GM18526 (cell line): Measurements from ENCODE around the gene SKA2.

Source experiments
- POLR2A ChIP-seq: IDR thresholded peaks from 3 replicates; pipeline ENCODE4 v1.6.1; 2011; ENCODE audit not compliant: insufficient read length; ENCODE audit errors: extremely low read depth

SKA2 gene

DNA sequence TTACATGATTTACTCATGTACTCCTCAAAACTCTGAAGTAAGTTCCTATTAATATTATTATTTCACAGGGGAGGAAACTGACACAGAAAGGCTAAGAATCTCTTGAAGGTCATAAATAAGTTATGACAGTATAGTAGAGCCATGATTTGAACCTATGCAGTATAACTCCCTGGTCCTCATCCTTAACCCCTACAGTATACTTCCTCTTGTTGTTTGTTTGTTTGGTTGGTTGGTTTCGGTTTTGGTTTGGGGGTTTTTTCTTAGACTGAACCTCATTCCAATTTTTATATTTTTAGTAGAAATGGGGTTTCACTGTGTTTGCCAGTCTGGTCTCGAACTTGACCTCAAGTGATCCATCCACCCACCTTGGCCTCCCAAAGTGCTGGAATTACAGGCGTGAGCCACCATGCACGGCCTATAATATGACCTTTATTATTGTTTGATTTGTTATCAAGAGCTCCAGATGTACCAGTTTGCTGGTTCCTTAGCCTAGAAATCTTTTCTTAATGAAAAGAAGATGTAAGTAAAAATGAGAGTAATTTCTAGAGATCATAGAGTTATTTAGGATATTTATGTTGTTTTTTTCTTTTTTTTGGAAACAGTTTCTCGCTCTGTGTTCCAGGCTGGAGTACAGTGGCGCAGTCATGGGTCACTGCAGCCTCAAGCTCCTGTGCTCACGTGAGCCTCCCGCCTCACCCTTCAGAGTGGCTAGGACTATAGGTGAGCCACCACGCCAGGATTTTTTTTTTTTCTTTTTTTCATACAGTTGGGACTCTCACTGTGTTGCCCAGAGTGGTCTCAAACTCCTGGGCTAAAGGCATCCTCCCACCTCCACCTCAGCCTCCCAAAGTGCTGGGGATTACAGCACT is 5.4 kb upstream of the SKA2 start:
- TF ChIP-seq POLR2A: no peak

DNA sequence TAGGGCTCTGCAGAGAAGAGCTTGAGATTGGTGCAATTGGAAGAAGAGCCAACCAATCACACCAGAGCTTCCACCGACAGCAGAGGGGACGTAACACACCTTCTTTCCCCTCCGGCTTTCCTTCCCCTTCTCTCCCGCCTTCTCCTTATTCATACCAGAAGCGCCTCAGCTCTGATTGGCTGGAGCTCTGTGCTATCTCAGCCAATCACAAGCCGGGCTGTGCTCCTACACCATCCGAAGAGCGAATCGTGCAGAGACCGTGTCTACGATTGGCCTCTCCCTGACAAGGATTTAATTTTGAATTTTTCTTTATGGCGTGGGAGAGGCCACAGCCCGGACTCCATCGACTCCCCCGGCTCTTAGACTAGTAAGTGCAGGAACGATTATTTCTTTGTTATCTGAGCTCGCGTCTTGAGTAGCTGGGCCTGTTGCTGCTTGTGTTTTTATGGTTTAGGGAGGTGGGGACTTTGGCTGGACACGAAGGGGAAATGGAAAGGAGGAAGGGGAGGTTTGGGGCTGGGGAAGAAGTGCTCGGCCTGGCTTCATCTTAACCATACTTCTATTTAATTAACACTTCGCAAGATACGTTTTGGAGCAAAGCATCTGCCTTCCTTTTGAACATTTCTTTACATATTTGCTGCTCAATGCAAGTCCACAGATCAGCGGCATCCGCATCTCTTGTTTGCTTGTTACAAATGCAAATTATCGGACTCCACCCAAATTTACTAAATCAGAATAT is 622 bp upstream of the SKA2 start, which contains the start of gene PRR11:
PRR11 (plus strand) TSS at position 308 of the 739 bp plus-strand sequence. CDS start 14,007 bp downstream, outside the sequence.
- TF ChIP-seq POLR2A: no peak

DNA sequence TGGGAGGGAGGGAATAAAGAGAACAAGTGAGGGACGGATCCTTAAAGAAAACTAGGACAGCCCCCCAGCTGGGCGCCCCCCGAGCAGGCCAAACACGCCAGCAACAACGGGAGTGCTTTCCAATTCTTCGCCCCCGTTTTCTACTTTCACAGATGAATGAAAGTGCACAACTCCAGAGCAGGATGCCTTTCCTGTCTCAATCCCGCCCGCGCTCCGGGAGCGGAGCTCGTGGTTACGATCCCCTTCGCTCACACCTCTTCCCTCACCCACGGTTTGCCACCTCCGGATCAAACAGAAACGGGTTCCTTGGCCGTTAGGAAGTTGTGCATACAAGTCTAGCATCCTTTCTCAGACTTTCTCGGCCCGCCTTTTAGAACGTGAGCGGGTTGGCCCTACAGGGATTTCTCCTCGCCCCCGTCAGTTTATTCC is 680 bp downstream of the SKA2 start:
- peak; percentile 7 for TF ChIP-seq POLR2A

DNA sequence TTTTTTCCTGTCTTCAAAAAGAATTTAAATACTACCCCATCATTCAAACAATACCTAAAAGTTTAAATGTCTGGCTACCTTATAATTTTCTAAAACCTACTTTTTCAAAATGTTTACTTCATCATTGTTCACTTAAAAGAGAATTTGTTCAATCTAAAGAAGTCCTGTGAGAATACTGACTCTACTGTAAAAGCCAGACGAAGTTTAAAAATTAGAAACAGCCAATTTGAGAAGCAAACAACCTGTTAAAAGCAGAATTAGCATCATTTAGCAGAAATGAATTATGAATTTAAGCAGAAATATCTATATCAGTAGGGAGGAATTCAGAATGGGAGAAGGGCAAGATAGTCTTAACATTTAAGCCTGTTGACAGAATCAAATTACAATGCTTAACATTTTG is 2.1 kb downstream of the SKA2 start:
- no peak for TF ChIP-seq POLR2A

DNA sequence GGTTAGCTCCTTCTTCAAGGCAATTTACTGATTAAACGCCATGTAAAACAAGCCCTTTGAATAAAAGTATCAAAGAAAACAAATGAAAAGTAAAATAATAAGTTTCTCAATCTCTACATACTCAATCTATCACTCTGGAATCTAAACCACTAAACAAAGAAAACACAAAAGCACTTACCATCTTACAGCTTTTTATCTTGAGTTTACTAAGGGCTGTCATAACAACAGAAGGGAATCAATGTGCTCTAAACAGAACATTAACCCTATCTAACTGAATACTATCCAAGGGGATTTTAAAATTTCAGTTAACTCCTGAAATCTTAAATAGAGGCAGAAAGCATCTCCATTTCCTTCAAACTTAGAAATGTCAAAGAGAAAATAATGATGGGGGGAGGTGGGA is 3.4 kb downstream of the SKA2 start:
- no peak for TF ChIP-seq POLR2A

DNA sequence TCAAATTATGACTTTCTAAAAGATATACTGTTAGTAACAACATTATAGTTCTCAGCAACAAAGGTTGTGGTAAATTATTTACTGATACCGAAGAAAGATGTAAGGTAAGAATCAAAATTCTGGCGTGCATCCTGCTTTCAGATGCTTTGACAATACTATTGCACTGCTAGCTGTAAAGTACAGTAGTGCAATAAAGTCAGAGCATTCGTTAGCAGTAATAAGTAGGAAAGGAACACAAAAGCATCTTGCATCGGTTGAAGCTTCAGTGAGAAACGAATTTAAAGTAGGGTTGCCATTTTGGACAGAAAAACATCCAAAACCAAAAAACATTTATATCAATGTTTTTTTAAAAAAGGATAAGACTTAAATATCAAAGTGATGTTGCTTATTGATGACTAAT is 4.0 kb downstream of the SKA2 start:
- no peak for TF ChIP-seq POLR2A

DNA sequence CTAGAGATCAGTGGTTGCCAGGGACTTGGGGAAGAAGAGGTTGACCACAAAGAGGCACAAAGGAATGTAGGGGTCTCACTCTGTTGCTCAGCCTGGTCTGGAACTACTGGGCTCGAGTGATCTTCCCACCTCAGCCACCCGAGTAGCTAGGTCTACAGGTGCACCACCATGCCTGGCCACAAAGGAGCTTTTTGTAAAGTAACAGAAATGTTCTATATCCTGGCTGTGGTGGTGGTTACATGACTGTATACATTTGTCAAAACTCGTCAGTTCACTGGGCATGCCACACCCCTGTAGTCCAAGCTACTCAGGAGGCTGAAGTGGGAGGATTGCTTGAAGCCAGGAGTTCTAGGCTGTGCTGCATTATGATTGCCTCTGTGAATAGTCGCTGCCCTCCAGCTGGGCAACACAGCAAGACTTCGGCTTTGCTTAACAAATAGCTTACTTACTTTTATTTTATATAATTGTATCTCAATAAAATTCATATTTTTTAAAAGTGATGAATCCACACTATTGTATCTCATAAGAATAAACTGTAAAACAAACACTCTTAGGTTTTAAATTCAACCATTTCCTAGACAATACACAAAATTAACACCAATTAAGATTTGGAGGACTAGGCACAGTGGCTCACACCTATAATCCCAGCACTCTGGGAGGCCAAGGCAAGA is 5.0 kb downstream of the SKA2 start:
- TF ChIP-seq POLR2A: no peak

DNA sequence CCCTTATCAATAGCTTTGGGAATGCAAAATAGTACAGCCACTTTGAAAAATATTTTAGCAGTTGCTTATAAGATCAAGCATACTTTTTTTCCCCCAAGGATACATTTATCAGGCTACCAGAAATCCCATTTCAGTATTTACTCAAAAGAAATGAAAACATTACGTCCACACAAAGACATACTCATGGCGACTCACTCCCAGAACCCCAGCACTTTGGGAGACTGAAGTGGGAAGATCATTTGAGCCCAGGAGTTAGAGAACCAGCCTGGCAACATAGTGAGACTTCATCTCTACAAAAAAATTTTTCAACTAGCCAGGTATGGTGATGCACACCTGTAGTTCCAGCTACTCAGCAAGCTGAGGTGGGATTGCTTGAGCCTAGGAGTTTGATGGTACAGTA is 5.9 kb downstream of the SKA2 start:
- TF ChIP-seq POLR2A: no peak

DNA sequence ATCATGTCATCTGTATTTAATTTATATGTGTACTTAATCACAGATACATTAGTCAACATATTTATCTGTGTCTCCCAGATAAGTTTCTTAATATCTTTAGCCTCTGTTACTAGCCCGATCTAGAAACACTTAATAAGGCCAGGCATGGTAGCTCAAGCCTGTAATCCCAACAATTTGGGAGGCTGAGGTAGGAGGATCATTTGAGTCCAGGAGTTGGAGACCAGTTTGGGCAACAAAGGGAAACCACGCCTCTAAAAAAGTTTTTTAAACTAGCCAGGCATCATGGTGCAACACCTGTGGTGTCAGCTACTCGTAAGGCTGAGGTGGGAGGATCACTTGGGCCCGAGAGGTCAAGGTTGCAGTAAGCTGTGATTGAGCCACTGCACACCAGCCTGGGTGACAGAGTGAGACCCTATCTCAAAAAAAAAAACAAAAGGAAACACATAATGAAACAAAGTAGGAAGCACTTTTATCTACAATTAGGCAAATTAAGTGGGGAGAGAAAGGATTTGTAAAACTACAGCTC is 9.4 kb downstream of the SKA2 start:
- no peak for TF ChIP-seq POLR2A

DNA sequence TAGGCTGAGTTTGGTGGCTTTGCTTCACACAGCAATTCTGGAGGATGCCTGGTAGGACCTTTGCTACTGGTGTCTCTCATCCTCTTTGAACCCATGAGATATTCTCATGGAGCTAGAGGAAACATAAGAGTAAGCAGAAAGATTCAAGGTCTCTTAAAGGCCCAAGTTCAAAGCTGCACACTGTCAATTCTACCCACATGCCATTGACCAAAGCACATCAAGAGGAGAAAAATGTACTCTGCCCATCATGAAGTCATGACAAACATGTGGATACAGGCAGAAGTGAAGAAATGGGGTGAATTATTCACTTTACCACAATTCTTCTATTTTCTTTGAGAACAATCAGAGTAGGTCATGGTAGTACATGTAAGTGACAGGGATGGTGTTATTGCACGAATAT is 13.1 kb downstream of the SKA2 start:
- TF ChIP-seq POLR2A: no peak

DNA sequence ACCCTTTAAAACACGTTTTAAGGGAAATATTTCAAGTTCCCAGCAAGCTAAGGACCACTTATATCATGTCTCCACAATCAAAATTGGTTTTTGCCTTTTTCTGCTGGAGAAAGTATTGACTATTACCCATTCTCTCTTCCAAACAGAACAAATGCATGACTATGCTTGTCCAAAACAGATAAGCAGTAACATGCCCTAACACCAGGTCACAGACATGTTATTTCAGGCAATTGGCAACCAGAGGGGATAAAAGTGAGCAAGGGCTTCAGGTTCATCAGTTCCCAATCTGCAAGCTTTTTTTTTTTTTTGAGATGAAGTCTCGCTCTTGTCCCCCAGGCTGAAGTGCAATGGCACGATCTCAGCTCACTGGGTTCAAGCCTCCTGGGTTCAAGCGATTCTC is 15.0 kb downstream of the SKA2 start:
- no peak for TF ChIP-seq POLR2A

DNA sequence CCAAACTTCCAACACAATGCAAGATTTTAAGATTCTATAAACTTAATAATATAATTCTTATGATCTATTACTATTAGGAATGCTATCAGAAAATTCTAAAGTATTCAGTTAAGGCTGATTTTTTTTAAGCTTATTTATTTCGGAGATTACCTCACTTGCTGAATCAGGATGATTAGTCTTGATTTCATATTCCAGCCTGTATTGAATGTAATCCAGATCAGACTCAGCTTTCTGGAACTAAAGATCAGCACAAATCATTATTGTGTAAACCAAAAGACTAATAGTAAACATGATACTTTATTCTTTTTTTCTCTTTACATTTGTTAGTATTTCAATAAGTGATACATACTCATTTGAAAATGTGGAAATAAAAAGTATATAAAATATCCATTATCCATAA is 23.9 kb downstream of the SKA2 start:
- no peak for TF ChIP-seq POLR2A

DNA sequence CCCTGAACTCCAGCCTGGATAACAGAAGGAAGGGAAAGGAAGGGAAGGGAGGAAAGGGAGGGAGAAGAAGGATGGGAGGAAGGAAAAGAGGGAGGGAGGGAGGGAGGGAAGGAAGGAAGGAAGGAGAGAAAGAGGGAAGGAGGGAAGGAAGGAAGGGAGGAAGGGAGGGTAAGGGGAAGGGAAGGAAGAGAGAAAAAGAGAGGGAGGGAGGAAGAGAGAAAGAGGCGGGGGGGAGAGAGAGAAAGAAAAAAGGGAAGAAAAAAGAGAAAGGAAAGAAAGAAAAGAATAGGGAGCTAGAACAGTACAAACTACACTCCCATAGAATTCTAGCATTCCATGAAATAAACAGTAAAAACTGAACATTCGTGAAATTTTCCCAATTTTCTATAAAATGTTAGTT is 25.2 kb downstream of the SKA2 start:
- no peak for TF ChIP-seq POLR2A

DNA sequence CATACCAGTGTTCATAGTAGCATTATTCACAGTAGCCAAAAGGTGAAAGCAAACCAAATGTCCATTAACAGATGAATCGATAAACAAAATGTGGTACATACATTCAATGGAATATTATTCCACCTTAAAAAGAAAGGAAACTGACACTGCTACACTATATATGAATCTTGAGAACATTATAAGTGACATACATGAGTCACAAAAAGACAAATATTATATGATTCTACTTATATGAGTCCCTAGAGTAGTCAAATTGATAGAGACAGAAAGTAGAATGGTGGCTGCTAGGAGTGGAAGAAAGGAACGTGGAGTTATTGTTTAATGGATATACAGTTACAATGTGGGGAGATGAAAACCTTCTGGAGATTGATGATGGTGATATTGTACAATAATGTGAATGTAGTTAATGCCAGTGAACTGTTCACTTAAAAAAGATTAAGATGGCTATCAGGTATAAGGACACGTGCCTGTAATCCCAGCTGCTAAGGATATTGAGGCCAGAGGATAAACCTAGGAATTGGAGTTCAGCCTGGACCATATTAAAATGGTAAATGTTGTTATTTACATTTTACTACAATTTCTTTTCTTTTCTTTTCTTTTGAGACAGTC is 28.1 kb downstream of the SKA2 start:
- TF ChIP-seq POLR2A: no peak

DNA sequence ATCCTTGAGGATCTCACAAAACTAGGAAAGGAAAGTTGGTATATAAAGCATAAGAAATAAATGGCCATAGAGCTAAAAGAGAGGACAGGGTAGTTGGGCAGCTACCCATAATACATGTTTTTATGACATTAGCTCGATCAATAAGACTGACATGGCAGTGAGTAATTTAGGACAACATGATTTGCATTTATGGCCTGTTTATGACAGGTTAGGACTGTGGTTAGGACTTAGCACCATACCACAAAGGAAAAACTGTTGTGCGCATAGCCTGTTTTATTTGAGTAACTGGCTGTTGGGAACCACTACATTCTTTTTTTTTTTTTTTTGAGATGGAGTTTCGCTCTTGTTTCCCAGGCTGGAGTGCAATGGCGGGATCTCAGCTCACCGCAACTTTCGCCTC is 30.3 kb downstream of the SKA2 start:
- no peak for TF ChIP-seq POLR2A
